GM18511 (cell line): ENCODE data around the gene ZMIZ1.
A peak's percentile ranks its signal among the peaks of the same experiment; 100 is the strongest.

Experiments used
- ATAC-seq: cut with Tn5 transposase; IDR thresholded peaks from one replicate; pipeline ENCODE4 v1.9.1; 2021; ENCODE audit warnings: mild to moderate bottlenecking, moderate library complexity; ENCODE audit not compliant: unreplicated experiment

Gene ZMIZ1

GRCh38 chr10:79077488-79078173 is 8.9 kb downstream of the ZMIZ1 start:
- ATAC-seq: no peak

- ATAC-seq: no peak
Measured at GRCh38 chr10:79078367-79079053, 9.7 kb downstream of the ZMIZ1 start.

- no peak for ATAC-seq
Measured at GRCh38 chr10:79079054-79079397, 10.3 kb downstream of the ZMIZ1 start.

- ATAC-seq: no peak
Measured at GRCh38 chr10:79079490-79080355, 11.0 kb downstream of the ZMIZ1 start.

DNA sequence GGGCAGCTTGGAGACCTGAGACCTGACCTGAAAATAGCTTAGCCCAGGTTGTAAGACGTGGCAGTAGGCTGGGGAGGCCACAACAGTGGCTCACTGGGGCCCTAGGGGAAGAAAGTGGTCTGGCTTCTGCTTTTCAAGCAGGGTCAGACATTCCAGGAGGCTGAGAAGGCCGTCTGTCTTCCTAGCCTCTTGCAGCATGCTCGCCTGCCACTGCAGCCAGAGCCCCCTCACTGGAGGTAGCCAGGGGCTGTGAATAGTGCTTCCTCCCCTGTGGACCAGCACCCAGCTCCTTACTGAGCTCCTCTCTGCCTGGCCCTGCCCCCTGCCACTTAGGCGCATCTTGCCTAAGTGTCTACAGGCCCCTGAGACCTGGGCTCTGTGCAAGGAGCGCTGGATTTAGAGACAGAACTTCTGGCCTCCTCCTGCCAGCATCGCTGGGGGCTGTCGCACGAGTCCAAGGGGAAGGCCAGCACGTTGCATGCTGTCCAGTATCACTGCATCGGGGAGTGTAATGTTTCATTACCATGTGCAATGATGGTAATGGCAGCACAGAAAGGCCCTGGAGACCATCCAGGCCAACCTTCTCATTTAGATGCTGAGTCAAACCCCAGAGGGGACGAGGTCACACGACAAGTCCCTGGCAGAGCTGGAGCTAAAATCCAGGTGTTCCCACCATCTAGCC is 12.7 kb downstream of the ZMIZ1 start:
- ATAC-seq: no peak

DNA sequence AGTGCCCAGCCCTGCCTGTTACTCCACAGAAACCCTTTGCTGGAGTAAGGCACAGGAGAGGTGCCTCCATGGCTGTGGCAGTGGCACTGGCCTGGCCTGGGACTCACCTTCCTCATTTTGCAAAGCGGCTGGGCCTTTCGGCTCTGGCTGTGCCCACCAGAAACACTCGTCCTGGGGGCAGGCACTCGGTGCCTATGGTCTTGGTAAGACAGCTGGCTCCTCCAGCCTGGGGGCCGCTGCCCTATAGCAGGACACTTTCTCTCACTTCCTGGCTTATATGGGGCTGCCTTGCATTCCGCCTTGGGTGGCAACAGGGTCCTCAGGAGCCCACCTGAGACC is 13.2 kb downstream of the ZMIZ1 start:
- no peak for ATAC-seq

DNA sequence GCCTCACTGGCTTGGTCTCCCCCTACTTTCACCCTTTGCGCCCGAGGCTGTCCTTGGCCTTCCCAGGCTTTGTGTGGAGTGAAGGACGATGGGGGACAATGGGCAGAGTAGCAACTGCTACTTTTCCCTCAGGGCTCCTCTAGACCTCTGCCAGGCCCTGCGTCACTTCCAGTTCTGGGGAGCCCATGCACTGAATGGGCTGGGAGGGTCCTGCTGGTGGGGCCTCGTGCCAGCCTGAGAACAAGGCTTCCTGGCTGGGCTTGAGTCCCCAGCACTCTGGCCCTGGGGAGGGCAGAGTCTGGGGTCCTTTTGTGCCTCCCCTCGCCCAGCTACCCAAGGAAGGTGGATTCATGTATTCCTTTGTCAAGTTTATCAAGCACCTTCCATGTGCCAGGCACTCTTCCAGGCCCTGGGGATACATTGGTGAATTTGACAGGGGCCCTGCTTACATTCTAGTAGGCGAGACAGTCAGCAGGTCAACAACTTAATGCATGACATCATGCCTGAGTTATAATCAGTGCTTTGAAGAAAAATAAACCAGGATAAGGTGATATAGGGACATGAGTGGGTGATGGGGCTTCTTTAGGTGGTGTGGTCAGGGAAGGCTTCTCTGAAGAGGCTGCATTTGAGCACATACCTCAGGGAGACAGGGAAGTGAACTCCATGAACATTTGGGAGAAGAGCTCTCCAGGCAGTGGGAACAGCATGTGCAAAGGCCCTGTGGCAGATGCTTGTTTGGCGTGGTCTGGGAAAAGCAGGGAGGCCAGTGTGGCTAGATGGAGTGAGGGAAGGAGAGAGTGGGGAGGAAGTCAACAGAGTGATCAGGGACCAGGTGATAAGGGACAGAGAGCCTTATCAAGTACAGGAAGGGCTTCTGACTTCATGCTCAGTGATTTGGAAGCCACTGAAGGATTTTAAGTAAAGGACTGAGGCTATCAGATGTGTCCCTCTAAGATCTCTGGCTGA is 14.1 kb downstream of the ZMIZ1 start:
- ATAC-seq: no peak

DNA sequence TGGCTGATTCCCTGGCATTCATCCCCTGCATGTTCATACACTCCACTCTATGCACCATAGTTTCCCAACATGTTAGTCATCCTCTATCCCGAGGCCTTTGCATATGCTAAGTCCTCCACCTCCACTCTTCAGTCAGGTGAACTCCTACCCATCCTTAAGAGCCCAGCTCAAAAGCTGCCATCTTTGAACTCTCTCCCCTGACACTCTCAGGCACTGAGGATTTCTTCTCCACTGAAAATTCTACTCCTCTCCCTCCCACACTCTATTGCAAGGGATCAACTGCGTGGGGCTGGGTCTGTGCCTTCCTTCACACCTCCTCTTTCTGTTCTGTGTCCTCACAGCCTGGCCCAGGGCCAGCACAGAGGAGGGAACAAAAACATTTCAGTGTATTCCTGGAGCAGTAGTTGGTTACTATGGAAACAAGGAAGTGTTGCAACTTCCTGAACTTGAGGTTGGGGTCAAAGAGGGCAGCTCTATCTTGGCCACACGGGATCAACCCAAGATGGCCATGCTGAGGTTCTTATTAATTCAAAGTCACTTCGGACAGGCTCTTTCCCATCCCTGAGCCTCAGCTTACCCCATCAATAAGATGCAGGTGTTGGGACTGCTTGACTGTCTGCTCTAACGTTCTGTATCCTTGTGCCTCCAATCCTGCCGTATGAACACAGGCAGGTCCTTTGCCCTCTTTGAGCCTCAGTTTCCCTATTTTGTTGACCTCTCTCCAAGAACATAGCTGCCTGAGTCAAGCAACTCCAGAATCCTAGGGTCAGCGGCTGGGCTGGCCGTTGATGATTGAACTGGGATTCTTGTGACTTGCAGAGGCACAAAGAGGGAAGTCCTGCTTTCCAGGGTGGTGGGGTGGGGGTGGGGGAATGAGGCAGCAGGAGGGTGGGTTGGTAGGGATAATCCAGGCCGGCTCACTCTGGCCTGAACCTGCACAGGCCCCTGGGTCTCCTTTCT is 15.5 kb downstream of the ZMIZ1 start:
- ATAC-seq: no peak

- peak; percentile 64 for ATAC-seq
Measured at GRCh38 chr10:79084972-79085597, 16.3 kb downstream of the ZMIZ1 start.

- ATAC-seq: no peak
Measured at GRCh38 chr10:79086822-79087221, 18.1 kb downstream of the ZMIZ1 start.

DNA sequence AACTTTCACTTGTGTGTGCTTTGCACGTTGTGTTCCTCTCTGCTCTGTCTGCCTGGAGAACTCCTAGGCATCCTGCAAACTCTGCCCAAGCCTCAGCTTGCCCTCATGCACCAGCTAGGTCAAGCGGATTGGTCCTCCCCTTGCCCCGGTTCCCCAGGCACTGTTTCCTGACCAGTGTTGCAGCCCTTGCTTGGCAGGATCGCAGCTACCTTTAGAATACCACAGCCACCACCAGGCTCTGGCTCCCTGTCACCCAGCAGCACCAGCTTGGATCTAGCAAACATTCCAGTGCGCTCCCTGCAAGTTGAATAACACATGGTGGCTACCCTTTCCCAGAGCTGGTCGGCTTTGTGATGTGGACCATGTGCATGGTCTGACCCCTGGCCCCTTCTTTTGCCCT is 19.0 kb downstream of the ZMIZ1 start:
- ATAC-seq: no peak

DNA sequence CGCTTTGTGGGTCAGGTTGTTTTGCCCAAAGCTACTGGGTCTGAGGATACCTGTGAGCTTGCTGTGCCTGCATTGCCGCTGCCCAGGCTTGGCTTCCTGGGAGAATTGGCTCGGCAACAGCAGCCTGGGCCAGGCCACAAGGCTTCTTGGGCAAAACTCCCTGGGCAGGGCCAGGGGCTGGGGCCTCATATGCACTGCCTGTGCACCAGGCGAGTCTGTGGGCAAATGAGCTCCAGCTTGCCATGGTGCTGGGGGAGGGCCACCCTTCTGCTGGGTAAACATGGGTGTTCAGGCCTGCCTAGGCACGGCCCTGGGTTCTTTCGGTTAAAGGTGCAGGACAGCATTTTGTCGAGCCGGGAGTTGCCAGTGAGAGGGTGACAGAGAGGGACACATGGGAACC is 19.4 kb downstream of the ZMIZ1 start:
- ATAC-seq: no peak

GRCh38 chr10:79088613-79089355 is 20.0 kb downstream of the ZMIZ1 start:
- ATAC-seq: no peak

GRCh38 chr10:79089632-79090031 is 20.9 kb downstream of the ZMIZ1 start:
- ATAC-seq: no peak

DNA sequence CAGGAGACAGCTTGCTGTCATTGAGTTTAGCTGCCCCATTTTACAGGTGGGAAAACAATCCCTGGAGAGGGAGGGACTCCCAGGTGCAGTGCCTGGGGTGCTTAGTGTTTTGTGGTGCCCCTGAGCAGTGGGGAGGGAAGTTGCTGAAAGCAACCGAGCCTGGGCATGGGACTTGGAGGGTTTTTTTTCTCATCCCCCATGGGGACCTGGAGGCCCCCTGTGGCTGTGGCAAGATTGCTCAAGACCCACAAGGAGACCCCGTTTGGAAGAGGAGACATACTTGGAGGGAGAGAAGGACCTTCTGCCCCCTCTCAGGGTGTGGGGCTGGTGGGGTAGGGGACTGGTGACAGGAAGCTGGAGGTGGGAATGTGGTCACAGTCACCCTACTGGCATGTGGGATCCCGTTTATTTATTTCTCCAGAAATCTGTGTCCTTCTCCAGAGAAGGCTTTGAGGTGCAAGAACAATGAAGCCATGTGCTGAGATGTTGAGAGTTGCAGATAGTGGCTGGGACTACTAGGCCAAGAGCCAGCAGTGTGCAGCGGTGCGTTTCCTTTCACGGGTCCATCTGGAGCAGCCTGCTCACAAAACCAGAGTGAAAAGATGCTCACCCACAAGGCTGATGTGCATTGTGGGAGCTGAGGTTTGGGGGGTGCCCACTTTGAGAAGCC is 21.5 kb downstream of the ZMIZ1 start:
- peak; percentile 74 for ATAC-seq

- no peak for ATAC-seq
Measured at GRCh38 chr10:79092292-79092896, 23.6 kb downstream of the ZMIZ1 start.
